ENCODE results near the gene SPINK9. TPM values are rescaled to one million over a fixed set of nuclear protein-coding genes. Genes with fewer than 3 reads are reported as not detected.

The SPINK9 gene
- total RNA-seq, 1 experiment from 2014 or later = not detected

DNA sequence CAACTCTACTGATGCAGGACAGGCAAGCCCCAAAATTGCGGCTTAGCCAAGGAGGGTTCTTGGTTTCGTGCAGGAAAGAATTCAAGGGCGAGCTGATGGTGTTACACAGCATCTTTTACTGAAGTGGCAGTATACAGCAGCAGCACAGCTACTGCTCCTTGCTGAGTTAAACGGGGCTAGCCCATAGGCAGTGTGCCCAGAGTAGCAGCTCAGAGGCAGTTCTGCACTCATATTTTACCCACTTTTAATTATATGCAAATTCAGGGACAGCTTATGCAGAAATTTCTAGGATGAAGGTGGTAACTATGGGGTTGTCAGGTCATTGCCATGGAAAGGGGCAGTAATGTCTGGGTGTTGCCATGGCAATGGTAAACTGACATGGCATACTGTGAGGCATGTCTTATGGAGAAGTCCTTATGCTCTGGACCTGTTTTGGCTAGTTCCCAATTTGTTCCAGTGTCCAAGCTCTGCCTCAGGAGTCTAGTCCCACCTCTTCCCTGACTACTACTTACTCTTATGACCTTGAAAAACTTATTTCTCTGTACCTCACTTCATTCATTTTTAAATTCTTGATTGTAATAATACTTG, 2.0 kb upstream of the SPINK9 start:
- ChIA-PET POLR2A (no interaction called here), RAD21 (ENCODE audit: low non-redundant PET in 1 of 2, low total read pairs in 2 of 2, uncharacterized antibody in 2 of 2, unreplicated experiment in 2 of 2) (no interaction called here), CTCF (no interaction called here)
- Histone ChIP-seq H2AFZ (ENCODE audit: low read depth, low read length, poor library complexity, severe bottlenecking) (no peak overlapping the region), H3K9me2 (ENCODE audit: insufficient read depth) (no peaks in the 10 kb centered on the region), H3K27ac (ENCODE audit: low read depth, low read length) (no peak overlapping the region), H4K20me1 (ENCODE audit: insufficient read depth) (no peaks in the 10 kb centered on the region), H3K79me2 (ENCODE audit: insufficient read depth, low read length) (no peaks in the 10 kb centered on the region), H3K9me3 (ENCODE audit: control insufficient read depth in 1 of 2, insufficient read depth in 1 of 2, low read depth in 1 of 2, low read length in 2 of 2) (no peaks in the 10 kb centered on the region), H3K27me3 (ENCODE audit: insufficient read depth, low read length) (no peaks in the 10 kb centered on the region), H3K36me3 (ENCODE audit: control insufficient read depth in 1 of 2, insufficient read depth in 2 of 2, low read length in 2 of 2) (no peaks in the 10 kb centered on the region), H3K9ac (ENCODE audit: low read length) (no peak overlapping the region), H3K4me3 (replicated peaks in 1 of 2; ENCODE audit: low read depth in 1 of 2, low read length in 2 of 2) (no peak overlapping the region), H3K4me2 (ENCODE audit: low read length) (no peak overlapping the region), H3K4me1 (ENCODE audit: control insufficient read depth in 1 of 2, insufficient read depth in 2 of 2, low read length in 2 of 2) (peaks cover 0 to 5% of the 10 kb centered on the region in 2 experiments; a peak in 1 of 4 replicates)
- DNase-seq (ENCODE audit: low read depth, low spot score) = no peak
- no peak for ATAC-seq
- intact Hi-C loops (cut with micrococcal nuclease) = no loop called here
- TF ChIP-seq SRF (IDR thresholded peaks at IDR 0.05; ENCODE audit: low read depth) (no peak), ZNF274 (IDR thresholded peaks at IDR 0.05; ENCODE audit: low read depth, low read length) (no peak), JUND (IDR thresholded peaks at IDR 0.05) (no peak), CBX3 (IDR thresholded peaks at IDR 0.05; ENCODE audit: low read depth) (no peak), RAD21 (IDR thresholded peaks at IDR 0.05; ENCODE audit: low read depth) (no peak), CEBPB (IDR thresholded peaks at IDR 0.05; ENCODE audit: low read depth) (no peak), SP1 (IDR thresholded peaks at IDR 0.05; ENCODE audit: low read depth) (no peak)
- no TSS peak for BruUV-seq (replicated peaks)

- Histone ChIP-seq H3K9ac (ENCODE audit: low read length) (no peak overlapping the region), H3K27me3 (ENCODE audit: insufficient read depth, low read length) (no peaks in the 10 kb centered on the region), H3K9me2 (ENCODE audit: insufficient read depth) (no peaks in the 10 kb centered on the region), H3K4me1 (ENCODE audit: control insufficient read depth in 1 of 2, insufficient read depth in 2 of 2, low read length in 2 of 2) (peaks cover 0 to 5% of the 10 kb centered on the region in 2 experiments; a peak in 1 of 4 replicates), H3K79me2 (ENCODE audit: insufficient read depth, low read length) (no peaks in the 10 kb centered on the region), H2AFZ (ENCODE audit: low read depth, low read length, poor library complexity, severe bottlenecking) (no peak overlapping the region), H3K4me3 (replicated peaks in 1 of 2; ENCODE audit: low read depth in 1 of 2, low read length in 2 of 2) (no peak overlapping the region), H3K9me3 (ENCODE audit: control insufficient read depth in 1 of 2, insufficient read depth in 1 of 2, low read depth in 1 of 2, low read length in 2 of 2) (no peaks in the 10 kb centered on the region), H3K27ac (ENCODE audit: low read depth, low read length) (no peak overlapping the region), H3K4me2 (ENCODE audit: low read length) (0 out of 2 replicates have a peak overlapping the region, but pooled peaks have one; percentile 3), H3K36me3 (ENCODE audit: control insufficient read depth in 1 of 2, insufficient read depth in 2 of 2, low read length in 2 of 2) (no peaks in the 10 kb centered on the region), H4K20me1 (ENCODE audit: insufficient read depth) (no peaks in the 10 kb centered on the region)
- DNase-seq (ENCODE audit: low read depth, low spot score) (no peak), ATAC-seq (no peak)
- intact Hi-C loops (cut with micrococcal nuclease) = no loop called here
- BruUV-seq (replicated peaks) = no TSS peak
- POLR2A ChIA-PET = no interaction called here
- RAD21 ChIA-PET (ENCODE audit: low non-redundant PET in 1 of 2, low total read pairs in 2 of 2, uncharacterized antibody in 2 of 2, unreplicated experiment in 2 of 2) = no interaction called here
- CTCF ChIA-PET = interaction anchor here (1.4 kb wide), 1 partner anchor 13 kb away, joined by 3 read pairs; no protein-coding TSS in a partner anchor
- TF ChIP-seq CEBPB (IDR thresholded peaks at IDR 0.05; ENCODE audit: low read depth) (no peak), SP1 (IDR thresholded peaks at IDR 0.05; ENCODE audit: low read depth) (no peak), TCF7L2 (IDR thresholded peaks at IDR 0.05; ENCODE audit: borderline replicate concordance, extremely low read depth, insufficient read depth, insufficient read length) (no peak), CBX3 (IDR thresholded peaks at IDR 0.05; ENCODE audit: low read depth) (no peak), ELF1 (IDR thresholded peaks at IDR 0.05; ENCODE audit: borderline replicate concordance, low read depth) (no peak), JUND (IDR thresholded peaks at IDR 0.05) (no peak), EZH2phosphoT487 (IDR thresholded peaks at IDR 0.05; ENCODE audit: borderline replicate concordance) (no peak), FOSL1 (IDR thresholded peaks at IDR 0.05; ENCODE audit: low read depth) (no peak), REST (IDR thresholded peaks at IDR 0.05; ENCODE audit: low read depth) (no peak), POLR2AphosphoS5 (IDR thresholded peaks at IDR 0.05; ENCODE audit: low read depth, low read length) (no peak), SRF (IDR thresholded peaks at IDR 0.05; ENCODE audit: low read depth) (no peak), POLR2A (IDR thresholded peaks at IDR 0.05; ENCODE audit: borderline replicate concordance, extremely low read depth, insufficient read depth, insufficient read length) (no peak), YY1 (IDR thresholded peaks at IDR 0.05; ENCODE audit: extremely low read depth, insufficient replicate concordance, low read depth, low read length) (no peak), SIN3A (IDR thresholded peaks at IDR 0.05; ENCODE audit: low read depth) (no peak)
- TF ChIP-seq, protein P1, sequence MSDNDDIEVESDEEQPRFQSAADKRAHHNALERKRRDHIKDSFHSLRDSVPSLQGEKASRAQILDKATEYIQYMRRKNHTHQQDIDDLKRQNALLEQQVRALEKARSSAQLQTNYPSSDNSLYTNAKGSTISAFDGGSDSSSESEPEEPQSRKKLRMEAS (IDR thresholded peaks at IDR 0.05) = no peak
Observed at GRCh38 chr5:148336704-148337435, 1.5 kb downstream of the SPINK9 start.
